ENCODE results near the gene GNAS-AS1. TPM values are rescaled to one million over a fixed set of nuclear protein-coding genes. Genes with fewer than 3 reads are reported as not detected.

The GNAS-AS1 gene
- total RNA-seq, 1 donor from 2014 or later = 0.97 TPM

DNA sequence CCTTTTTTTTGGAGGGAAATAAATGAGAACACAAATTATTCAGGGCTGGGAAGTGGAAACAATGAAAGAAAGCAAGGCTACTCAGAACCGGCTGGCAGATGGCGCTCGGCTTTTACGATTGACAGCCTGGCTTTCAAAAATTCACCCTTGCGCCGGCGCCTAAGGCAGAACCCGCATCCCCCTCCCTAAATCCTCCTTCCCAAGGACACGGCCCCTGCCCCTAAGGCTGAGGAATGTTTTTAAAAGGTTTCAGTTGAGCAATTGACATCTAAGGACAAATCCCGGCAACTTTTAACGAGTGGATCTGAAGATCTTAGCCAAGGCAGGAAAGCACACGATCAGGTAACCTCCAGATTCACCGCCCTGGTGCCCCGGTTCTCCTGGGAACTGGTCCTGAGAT, 18.1 kb upstream of the GNAS-AS1 start:
- ATAC-seq = peak in 1 of 2 donors; percentile 36
- no peaks in the 10 kb centered on the region for H3K9me3 ChIP-seq
- TF ChIP-seq, protein P1, sequence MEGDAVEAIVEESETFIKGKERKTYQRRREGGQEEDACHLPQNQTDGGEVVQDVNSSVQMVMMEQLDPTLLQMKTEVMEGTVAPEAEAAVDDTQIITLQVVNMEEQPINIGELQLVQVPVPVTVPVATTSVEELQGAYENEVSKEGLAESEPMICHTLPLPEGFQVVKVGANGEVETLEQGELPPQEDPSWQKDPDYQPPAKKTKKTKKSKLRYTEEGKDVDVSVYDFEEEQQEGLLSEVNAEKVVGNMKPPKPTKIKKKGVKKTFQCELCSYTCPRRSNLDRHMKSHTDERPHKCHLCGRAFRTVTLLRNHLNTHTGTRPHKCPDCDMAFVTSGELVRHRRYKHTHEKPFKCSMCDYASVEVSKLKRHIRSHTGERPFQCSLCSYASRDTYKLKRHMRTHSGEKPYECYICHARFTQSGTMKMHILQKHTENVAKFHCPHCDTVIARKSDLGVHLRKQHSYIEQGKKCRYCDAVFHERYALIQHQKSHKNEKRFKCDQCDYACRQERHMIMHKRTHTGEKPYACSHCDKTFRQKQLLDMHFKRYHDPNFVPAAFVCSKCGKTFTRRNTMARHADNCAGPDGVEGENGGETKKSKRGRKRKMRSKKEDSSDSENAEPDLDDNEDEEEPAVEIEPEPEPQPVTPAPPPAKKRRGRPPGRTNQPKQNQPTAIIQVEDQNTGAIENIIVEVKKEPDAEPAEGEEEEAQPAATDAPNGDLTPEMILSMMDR (IDR thresholded peaks at IDR 0.05) = peak; percentile 19
- H3K27me3 ChIP-seq (ENCODE audit: low read depth) = no peaks in the 10 kb centered on the region
- intact Hi-C loops (cut with DNase I) = no loop called here
- no peak for DNase-seq
- no peaks in the 10 kb centered on the region for H3K4me1 ChIP-seq
- H3K4me3 ChIP-seq = no peak overlapping the region
- H3K36me3 ChIP-seq = no peaks in the 10 kb centered on the region
- H3K27ac ChIP-seq = no peak overlapping the region

DNA sequence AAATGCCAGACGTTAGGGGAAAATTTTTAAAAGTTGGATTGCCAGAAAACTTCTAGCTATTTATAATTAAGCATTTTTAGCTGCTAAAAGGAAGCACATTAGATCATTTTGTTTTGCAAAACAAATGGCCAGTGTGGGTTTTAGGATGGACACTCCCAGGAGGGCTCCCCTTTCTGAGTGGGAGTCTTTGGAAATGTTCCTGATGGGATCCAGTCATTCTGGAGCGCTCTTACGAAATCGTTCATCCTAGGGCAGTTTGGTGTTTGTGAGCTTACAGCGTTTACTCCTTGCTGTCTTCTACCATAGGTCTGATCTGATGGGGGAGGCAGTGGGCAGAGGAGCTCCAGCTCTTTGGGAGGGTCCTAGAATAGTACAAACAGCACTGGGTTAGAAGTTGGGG, 16.5 kb upstream of the GNAS-AS1 start:
- intact Hi-C loops (cut with DNase I) = no loop called here
- ATAC-seq (no peak), DNase-seq (no peak)
- Histone ChIP-seq H3K4me1 (no peaks in the 10 kb centered on the region), H3K4me3 (no peak overlapping the region), H3K9me3 (no peaks in the 10 kb centered on the region), H3K27ac (no peak overlapping the region), H3K36me3 (no peaks in the 10 kb centered on the region), H3K27me3 (ENCODE audit: low read depth) (no peaks in the 10 kb centered on the region)
- TF ChIP-seq, protein P1 (IDR thresholded peaks at IDR 0.05) = no peak

DNA sequence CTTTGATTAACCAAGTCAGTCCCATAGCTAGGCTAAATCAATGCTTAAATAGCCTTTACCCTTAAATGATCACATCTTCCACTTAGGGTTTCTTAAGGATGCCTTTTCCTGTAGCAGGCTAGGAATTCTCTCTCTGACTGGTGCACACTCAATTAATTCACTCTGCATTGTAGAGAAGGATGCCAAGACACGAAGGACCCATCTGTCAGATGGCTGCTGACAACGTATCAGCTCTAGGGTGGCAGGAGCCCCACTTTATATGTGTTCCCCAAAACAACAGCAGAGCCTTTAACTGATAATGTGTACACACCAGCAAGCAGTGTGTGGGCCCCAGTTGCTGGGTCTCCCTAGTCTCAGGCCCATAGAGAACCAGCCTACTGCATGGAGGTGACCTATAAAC, 15.1 kb upstream of the GNAS-AS1 start:
- TF ChIP-seq, protein P1 (IDR thresholded peaks at IDR 0.05) = no peak

DNA sequence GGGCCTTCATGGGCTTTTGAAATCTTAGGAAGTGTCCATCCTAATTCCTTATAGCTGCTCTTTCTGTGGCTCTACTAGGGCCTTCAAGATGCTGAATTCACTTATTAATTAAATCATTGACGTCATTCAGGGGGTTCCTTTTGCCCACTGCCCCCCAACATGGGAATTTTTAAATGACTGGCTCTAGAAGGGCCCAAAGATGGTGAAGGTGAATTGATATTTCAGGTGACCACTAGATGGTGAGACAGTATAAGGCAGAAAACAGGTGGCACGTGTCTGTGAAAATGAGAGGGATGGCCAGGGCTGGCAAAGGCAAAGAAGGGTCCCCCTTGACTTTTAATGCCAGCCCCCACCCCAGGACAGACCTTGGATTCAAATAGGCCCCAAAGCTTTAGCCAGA, 13.6 kb upstream of the GNAS-AS1 start:
- Histone ChIP-seq H3K27me3 (ENCODE audit: low read depth) (peaks cover 5% of the 10 kb centered on the region), H3K9me3 (no peaks in the 10 kb centered on the region), H3K4me3 (no peak overlapping the region), H3K27ac (no peak overlapping the region), H3K36me3 (no peaks in the 10 kb centered on the region), H3K4me1 (no peaks in the 10 kb centered on the region)
- TF ChIP-seq, protein P1 (IDR thresholded peaks at IDR 0.05) = no peak
- DNase-seq = no peak
- intact Hi-C loops (cut with DNase I) = no loop called here
- ATAC-seq = no peak

More for the DNA sequence above, 15.1 kb upstream of the GNAS-AS1 start:
- Histone ChIP-seq H3K4me3 (no peak overlapping the region), H3K36me3 (no peaks in the 10 kb centered on the region), H3K27me3 (ENCODE audit: low read depth) (peaks cover 4% of the 10 kb centered on the region), H3K9me3 (no peaks in the 10 kb centered on the region), H3K4me1 (no peaks in the 10 kb centered on the region), H3K27ac (no peak overlapping the region)
- intact Hi-C loops (cut with DNase I) = no loop called here
- no peak for ATAC-seq
- DNase-seq = no peak

DNA sequence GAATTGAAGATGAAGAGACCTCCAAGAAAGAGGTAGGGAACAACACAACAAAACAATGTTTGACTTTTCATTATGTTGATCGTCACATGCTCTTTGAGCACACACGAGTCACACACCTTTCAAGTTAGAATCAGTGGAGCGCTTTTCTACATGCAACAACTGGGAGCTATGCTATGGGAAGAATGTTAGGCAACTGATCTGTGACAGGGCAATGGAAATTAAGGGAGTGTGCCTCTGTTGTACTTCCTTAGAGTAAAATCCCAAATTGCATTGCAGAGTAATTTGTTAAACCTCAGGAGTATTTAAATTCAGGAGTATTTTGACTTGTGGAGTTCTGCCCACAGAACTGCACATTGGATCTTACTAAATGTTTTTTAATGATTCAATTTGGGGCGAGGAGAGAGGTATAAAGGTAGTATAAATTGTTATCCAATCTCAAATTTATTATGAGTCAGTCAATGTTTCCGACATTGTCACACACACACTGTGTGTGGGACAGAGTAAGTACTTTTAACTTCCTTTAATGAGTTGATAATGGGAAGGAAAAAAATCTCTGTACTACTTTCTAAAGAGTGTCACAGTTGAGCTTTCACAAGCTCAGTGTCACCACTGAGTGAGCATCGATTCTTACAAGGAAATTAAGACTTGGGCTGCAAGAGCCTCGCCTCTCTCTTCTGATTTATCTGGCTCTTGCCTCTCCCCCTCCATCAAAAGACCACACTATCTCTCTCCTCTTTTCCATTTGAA, 12.5 kb upstream of the GNAS-AS1 start:
- TF ChIP-seq, protein P1 (IDR thresholded peaks at IDR 0.05) = no peak
- peaks cover 17% of the 10 kb centered on the region for H3K27me3 ChIP-seq (ENCODE audit: low read depth)
- no peak overlapping the region for H3K27ac ChIP-seq
- no peaks in the 10 kb centered on the region for H3K4me1 ChIP-seq
- no peaks in the 10 kb centered on the region for H3K9me3 ChIP-seq
- ATAC-seq (no peak), DNase-seq (no peak)
- H3K36me3 ChIP-seq = no peaks in the 10 kb centered on the region
- no peak overlapping the region for H3K4me3 ChIP-seq
- intact Hi-C loops (cut with DNase I) = no loop called here
